ENCODE measurements around the gene DDX27.
A peak's percentile ranks its signal among the peaks of the same experiment; 100 is the strongest.

Gene DDX27

DNA sequence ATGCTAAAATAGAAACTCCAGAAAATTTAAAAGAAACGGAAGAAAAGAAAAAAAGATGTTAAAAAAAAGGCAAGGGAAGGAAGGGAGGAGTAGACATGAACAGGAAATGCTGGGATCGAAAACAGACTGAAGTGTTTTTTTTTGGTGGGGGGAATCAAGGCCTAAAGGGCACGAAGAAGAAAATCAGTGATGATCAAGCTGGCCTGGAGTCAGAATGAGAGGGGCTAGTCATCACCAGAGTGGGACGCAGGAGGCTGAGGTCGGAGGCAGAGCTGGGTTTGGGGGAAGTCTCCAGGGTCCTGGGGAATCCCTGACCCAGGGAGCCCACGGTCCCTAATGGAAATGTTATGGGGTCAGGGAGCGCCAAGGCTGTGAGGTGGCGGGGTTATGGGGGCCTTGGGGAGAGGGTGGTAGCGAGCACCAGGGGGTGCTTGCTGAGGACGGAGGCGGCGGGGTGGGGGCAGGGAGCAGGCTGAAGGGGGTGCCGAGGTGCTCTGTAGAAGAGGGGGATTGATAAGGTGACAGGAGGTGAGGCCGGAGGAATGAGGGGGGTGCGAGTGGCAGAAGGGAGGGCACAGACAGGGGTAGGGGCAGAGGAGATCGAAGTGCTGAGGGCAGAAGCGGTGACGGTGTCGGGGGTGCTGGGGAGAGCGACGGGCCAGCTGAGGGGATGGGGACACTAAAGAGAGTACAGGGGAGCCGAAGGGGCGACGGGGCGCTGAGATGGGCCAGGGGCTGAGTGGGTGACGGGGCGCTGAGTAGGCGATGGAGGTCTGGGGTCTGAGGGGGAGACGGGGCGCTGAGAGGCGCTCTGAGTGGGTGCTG lies 58.0 kb downstream of the DDX27 start:
- peak in 1 of 2 donors; percentile 4 for DNase-seq (ENCODE audit: extremely low read depth in 1 of 2, low read depth in 1 of 2)

DNA sequence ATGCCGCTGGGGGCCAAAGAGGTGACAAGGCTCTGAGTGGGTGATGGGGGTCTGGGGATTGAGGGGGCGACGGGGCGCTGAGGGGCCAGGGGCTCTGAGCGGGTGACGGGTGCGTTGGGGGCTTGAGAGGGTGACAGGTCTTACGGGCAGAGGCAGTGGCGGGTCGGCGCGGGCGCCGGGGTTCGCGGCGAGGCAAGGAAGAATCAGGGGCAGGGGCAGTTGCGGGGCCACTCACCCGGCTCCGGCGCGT lies 58.5 kb downstream of the DDX27 start:
- DNase-seq (ENCODE audit: extremely low read depth in 1 of 2, low read depth in 1 of 2): no peak

DNA sequence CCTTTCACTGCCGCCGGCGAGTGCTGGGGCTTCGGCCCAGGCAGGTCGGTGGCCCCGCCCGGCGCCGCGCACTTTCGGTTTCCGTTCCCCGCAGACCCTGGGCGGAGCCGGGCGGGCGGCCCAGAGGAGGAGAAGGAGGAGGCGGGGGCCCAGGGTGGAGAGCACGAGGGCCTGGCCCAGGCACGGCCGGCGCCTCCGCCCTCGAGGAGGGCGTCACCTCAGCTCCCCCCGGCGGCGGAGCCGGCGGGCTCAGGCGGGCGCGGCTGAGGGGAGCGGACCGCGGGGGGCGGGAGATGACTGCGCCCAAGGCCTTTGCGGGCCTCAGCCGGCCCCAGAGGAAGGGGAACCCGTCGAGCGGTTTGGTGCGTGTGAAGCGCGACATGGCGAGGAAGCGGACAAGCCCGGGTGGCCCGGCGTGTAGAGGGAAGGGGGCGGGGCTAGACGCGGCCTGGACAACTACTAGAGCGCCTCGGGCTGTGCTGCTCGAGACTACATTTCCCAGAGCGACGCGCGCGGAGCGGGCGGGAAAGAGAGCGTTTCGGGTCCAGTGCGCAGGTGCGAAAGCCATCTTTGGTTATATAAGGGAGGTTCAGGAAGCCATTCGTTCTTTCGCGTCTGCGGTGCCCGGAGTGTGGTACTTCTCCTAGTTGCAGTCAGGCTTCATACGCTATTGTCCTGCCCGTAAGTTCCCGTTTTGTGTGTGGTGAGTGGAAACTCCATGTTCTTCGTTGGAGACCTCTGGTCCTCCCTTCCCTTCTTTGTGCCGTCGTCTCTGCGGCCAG lies 59.0 kb downstream of the DDX27 start, which contains the start of gene ZNFX1:
TSS of gene ZNFX1 (minus strand) at position 22 of the 782 bp plus-strand sequence. CDS start 2,218 bp downstream, outside the sequence.
- DNase-seq (ENCODE audit: extremely low read depth in 1 of 2, low read depth in 1 of 2): peak; percentile 95 to 98

DNA sequence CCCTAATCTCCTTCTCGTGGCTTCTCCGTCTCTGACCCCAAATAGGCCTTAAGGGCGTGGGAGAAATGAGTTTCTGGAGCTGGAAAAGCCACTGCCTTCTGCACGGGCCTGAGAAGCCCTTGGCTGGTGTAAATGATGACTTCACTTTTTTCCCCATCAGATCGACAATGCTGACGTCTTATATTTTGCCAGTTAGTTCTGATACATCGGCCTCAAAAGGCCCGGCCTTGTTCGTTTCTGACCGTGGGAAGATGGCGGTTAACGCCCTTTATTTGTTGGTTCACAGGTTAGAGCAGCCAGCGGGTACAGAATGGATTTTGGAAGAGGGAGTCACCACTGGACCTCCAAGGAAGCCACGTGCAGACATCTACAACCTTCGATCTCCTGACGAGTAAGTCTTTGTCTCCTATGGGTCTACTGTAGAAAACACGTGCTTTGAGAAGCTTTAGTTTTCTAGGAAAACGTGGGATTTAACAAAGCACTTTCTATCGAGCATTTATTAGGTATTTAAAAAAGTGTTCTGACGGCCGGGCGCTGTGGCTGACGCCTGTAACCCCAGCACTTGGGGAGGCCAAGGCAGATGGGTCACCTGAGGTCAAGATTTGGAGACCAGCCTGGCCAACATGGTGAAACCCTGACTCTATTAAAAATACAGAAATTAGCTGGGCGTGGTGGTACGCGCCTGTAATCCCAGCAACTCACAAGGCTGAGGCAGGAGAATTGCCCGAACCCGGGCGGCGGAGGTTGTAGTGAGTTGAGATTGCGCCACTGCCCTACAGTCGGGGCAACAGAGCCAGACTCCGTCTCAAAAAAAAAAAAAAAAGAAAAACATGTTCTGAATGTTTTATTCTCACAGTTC lies 59.8 kb downstream of the DDX27 start:
- no peak for DNase-seq (ENCODE audit: extremely low read depth in 1 of 2, low read depth in 1 of 2)

DNA sequence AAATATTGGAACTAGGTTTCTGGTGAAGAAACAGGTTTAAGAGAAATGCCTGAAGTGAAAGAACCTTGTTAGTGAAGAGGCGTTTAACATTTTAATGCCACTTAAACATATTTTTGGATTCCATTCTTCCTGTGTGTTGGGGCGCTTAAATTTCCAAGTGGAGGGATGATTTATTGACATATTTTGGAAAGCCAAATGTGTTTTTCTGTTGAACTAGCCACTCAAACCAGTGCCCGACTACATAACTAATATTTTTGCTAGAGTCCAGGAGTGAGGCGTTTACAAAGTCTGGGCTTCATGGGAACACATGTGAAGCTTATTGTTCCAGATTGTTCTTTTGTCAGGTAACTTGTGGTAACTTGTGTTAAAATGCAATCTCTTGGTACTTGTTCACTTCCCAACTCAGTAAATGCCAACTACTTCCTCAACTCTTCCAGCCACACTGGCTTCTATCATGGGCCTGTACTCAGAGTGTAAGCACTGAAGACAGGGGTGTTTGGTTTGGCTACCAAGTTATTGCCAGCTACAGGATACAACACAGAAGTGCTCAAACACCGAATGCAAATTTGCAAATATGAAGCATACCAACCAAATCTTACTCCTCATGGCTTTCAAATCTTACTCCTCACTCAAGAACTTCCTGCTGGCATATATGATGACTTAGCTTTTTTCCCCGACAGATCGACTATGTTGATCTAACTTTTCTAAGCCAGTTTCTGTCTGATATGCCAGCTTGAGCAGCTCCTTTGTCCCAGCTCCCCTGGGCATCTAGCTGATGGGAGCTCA lies 60.7 kb downstream of the DDX27 start:
- no peak for DNase-seq (ENCODE audit: extremely low read depth in 1 of 2, low read depth in 1 of 2)

GRCh38 chr20:49280463-49281058 lies 61.3 kb downstream of the DDX27 start:
- DNase-seq (ENCODE audit: extremely low read depth in 1 of 2, low read depth in 1 of 2): no peak

GRCh38 chr20:49281059-49281912 lies 62.1 kb downstream of the DDX27 start:
- no peak for DNase-seq (ENCODE audit: extremely low read depth in 1 of 2, low read depth in 1 of 2)

DNA sequence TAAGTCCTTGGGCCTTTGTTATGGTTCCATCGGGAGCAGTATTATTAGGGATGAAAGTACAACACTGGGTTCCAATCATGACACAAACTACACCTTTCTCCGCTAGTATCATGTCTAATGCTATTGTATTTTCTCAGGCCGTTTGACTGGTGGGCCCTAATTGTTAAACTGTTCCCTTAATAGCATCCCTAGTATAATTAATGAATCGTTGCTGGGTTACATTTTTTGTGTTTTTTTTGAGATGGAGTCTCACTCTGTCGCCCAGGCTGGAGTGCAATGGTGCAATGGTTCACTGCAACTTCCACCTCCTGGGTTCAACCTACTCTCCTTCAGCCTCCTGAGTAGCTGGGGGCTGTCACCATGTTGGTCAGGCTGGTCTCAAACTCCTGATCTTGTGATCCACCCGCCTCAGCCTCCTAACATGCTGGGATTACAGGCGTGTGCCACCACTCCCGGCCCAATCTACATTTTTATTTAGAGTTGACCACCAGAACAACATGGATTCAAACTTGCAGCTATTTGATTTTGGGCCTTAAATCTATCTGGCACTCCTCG lies 62.8 kb downstream of the DDX27 start:
- DNase-seq (ENCODE audit: extremely low read depth in 1 of 2, low read depth in 1 of 2): no peak

DNA sequence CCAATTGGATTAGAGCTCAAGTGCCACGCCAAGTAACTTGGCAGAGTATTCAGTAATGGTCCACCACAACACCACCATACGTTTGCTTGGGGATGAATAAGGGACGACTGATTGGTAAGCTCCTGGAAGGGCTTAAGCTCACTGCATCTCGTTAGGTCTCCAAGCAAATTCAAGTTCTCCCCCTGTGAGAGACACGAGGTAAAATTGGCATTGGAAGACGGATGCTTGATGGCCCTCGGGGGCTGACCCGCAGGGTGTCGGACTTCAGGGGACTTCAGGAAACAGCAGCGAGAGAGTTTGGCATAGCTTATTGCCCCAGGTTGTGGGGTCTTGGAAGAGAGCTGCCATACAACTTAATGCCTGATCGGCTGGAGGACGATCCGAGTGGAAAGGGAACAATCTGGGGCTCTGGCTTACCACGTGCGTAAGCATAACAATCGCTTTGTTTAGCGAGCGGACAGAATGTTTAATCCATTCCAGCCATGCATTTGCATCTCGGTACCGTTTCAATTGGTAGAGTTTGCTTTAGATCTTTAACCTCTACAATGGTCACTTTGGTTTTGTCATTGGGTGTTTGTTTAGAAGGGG lies 63.5 kb downstream of the DDX27 start:
- no peak for DNase-seq (ENCODE audit: extremely low read depth in 1 of 2, low read depth in 1 of 2)

- no peak for DNase-seq (ENCODE audit: extremely low read depth in 1 of 2, low read depth in 1 of 2)
Observed at GRCh38 chr20:49283176-49283702, 64.0 kb downstream of the DDX27 start.

DNA sequence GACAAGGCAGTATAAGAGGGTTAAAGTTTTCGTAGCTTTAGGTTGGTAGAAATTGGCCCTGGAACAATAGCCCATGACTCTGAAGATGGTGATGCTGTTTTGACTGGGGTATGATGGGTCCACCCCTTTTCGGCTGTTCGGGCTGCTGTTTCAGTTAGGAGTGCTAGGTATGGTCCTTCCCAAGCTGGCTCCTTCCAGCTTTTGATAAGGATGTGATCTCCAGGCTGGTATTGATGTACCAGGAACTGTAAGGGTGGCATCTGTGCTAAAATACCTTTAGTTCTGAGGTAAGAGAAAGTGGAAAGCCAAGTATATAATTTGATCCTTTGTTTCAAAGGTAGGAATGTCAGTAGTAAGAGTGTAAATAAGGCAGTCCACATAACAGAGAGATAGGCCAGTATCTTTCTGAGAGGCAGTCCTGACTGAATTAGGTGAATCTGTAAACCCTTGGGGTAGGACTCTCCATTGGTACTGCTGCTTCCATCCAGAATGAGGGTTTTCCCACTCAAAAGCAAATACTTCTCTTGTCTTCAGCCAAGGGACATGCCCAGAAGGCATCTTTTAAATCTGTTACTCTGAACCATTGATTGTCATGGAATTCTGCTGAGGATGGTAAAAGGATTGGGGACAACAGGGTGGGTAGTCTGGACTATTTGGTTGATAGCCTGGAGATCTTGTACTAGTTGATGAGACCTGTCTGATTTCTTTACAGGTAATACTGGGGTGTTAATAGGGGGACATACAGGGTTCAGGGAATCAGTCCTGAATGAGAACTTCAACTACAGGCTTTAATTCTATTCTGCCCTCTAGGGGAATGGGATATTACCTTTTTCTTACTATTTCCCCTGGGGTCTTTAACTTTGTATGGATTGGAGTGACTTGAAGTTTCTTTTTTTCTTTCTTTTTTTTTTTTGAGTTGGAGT lies 64.7 kb downstream of the DDX27 start:
- DNase-seq (ENCODE audit: extremely low read depth in 1 of 2, low read depth in 1 of 2): no peak

- DNase-seq (ENCODE audit: extremely low read depth in 1 of 2, low read depth in 1 of 2): no peak
Observed at GRCh38 chr20:49284818-49285217, 65.6 kb downstream of the DDX27 start.

- DNase-seq (ENCODE audit: extremely low read depth in 1 of 2, low read depth in 1 of 2): no peak
Observed at GRCh38 chr20:49285233-49285668, 66.0 kb downstream of the DDX27 start.

DNA sequence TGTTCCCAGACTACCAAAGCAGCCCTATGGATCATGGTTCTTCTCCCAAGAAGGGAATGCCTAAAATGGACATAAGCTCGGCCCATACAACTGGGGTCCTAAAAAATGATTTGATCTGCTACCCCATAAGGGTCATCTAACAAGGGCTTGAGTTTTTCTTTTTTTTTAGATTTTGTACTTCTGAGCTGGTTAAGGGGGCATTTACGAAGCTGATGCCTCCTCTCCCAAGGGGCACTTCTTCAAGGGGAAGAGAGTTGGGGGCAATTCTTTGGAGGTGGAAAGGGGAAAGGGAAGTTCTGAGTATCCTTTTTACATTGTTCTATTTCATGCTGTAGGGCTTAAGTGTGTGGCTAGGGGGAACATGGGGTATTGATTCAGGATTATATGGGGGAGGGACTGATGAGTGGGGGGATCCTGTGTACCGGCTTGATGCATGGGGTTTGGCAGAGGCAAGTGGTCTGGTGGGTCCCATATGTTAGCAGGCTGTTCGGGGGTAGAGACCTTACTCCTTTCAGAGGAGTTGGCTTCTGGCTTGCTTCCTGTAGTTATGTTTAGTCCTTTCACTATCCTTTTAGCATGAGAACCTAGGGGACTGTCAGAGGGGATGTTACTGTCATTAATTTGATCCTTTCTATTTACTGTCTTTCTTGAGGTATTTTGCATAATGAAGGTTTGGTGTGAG lies 66.7 kb downstream of the DDX27 start:
- no peak for DNase-seq (ENCODE audit: extremely low read depth in 1 of 2, low read depth in 1 of 2)

GRCh38 chr20:49286689-49287551 lies 67.7 kb downstream of the DDX27 start:
- no peak for DNase-seq (ENCODE audit: extremely low read depth in 1 of 2, low read depth in 1 of 2)

All from activated CD8-positive, alpha-beta memory T cell treated with anti-CD3 and anti-CD28 coated beads for 1 hour (primary cell).